Pancreas (tissue), 10 donors: ENCODE data around the gene NTHL1. TPM values are rescaled to one million over a fixed set of nuclear protein-coding genes. Genes with fewer than 3 reads are reported as not detected.

Source experiments
- ATAC-seq, 4 donors: fragments of 200-7000 bp; cut with Tn5 transposase; one replicate each; pipeline versions ENCODE4 v1.8.0 to v1.9.1; 2020; ENCODE audit warnings: mild to moderate bottlenecking in 4 of 4, moderate library complexity in 4 of 4
- DNase-seq, 6 donors: peaks; one replicate each; pipeline ENCODE4 v3.0.0-alpha.2; 2020
- FAIRE-seq: peaks from 2 replicates; lab custom pipeline; 2012; peaks lifted over from hg19 to GRCh38; lab: Jason Lieb, UNC
- H3K27ac ChIP-seq, 4 donors: fragments of 200-600 bp; sonication (generic); 1 replicate in 3 of 4; 2 replicates in 1 of 4; pipeline versions ENCODE4 v1.5.0 to v1.8.0; 2020
- H3K27me3 ChIP-seq, 4 donors: fragments of 200-600 bp; one replicate each; pipeline ENCODE4 v1.8.0; 2021
- H3K36me3 ChIP-seq, 3 donors: fragments of 200-600 bp; sonication (generic) in 1 of 3; one replicate each; pipeline versions ENCODE4 v1.5.0 to v1.8.0; 2020 to 2021
- H3K4me1 ChIP-seq, 3 donors: fragments of 200-600 bp; one replicate each; pipeline ENCODE4 v1.8.0; 2021
- H3K4me3 ChIP-seq, 4 donors: fragments of 200-600 bp; sonication (generic) in 2 of 4; one replicate each; pipeline versions ENCODE4 v1.5.0 to v1.8.0; 2020 to 2021
- H3K9me3 ChIP-seq, 4 donors: fragments of 200-600 bp; one replicate each; pipeline ENCODE4 v1.8.0; 2021
- CTCF ChIP-seq, 4 donors: fragments of 200-600 bp; sonication (generic) in 3 of 4; IDR thresholded peaks; one replicate each; pipeline versions ENCODE4 v1.5.0 to v1.8.0; 2021; ENCODE audit warnings: antibody characterized with exemption in 4 of 4
- WGBS, 2 donors: extraction: QIAGEN DNeasy Blood & Tissue Kit; methylation state at CpG; one replicate each; pipeline ENCODE4 v1.1.7; 2013; 5-methylcytosine and 5-hydroxymethylcytosine counted together
- intact Hi-C, 3 donors: fragments of 100-400 bp; cut with DNase I; formaldehyde crosslinking; loops; one replicate each; pipeline versions ENCODE4 v1.11.1 to v1.14.2; 2022
- polyA plus RNA-seq, 2 donors: library from polyadenylated mRNA; stranded (reverse); fragments of 200-250 nt; gene quantifications; one replicate each; pipeline ENCODE4 v1.2.3, GENCODE V29; 2013
- total RNA-seq, 6 donors: library from RNA; stranded (reverse); fragmentation: NEBNext Ultra II Directional in 4 of 6; extraction: Animal tissue kit (Norgen Biotek cat#: 25700) in 4 of 6; gene quantifications; one replicate each; pipeline versions ENCODE4 v1.2.1 to v1.2.4, GENCODE V29; 2021 to 2023
- donor health status: healthy with polysubstance abuse.
- donor health status: DM: no; HTN: no; CAD: no; lungs with moderate emphysema.
- donor health status: DM: no; HTN: no; CAD: no.
- donor health status: control.
- donor health status: control.
- donor health status: Bipolar disorder and iron deficiency.
- donor health status: DM: yes; HTN: yes; CAD: no.
- donor health status: DM: no; HTN: no; CAD: no.
- donor health status: DM: no; HTN: no; CAD: no.
- donor health status: DM: yes; HTN: yes; CAD: no.

The NTHL1 gene
- total and polyA plus RNA-seq, 8 donors = 5.2 to 22.8 (median 8.9) TPM

GRCh38 chr16:1999866-2000514 is 47.6 kb downstream of the NTHL1 start:
- FAIRE-seq (no peak), DNase-seq (peak in 4 of 6 donors; percentile 16 to 79 (median 46)), ATAC-seq (no peak)
- no peaks in the 10 kb centered on the region for H3K9me3 ChIP-seq
- H3K36me3 ChIP-seq = peaks cover 19 to 64% (median 39%) of the 10 kb centered on the region in 3 donors
- no peak for TF ChIP-seq CTCF (IDR thresholded peaks at IDR 0.05)
- 88 to 90% methylated on average over 26 to 28 of the region's 28 CpGs for WGBS, 2 donors
- no peak overlapping the region for H3K27ac ChIP-seq
- H3K4me3 ChIP-seq = no peak overlapping the region
- intact Hi-C loops = no loop called here
- no peaks in the 10 kb centered on the region for H3K27me3 ChIP-seq
- peaks cover 9 to 15% (median 10%) of the 10 kb centered on the region in 3 donors for H3K4me1 ChIP-seq

- Histone ChIP-seq H3K9me3 (no peaks in the 10 kb centered on the region), H3K36me3 (peaks cover 19 to 64% (median 39%) of the 10 kb centered on the region in 3 donors), H3K27ac (no peak overlapping the region), H3K4me1 (peaks cover 2 to 6% (median 3%) of the 10 kb centered on the region in 3 donors), H3K27me3 (no peaks in the 10 kb centered on the region), H3K4me3 (no peak overlapping the region)
- no peak for FAIRE-seq
- intact Hi-C loops = no loop called here
- DNase-seq = peak in 5 of 6 donors; percentile 7 to 80 (median 39)
- 93% methylated on average over 30 to 39 of the region's 39 CpGs for WGBS, 2 donors
- TF ChIP-seq CTCF (IDR thresholded peaks at IDR 0.05) = no peak
- ATAC-seq = no peak
Observed at GRCh38 chr16:1998852-1999801, 48.5 kb downstream of the NTHL1 start.

- no peak for TF ChIP-seq CTCF (IDR thresholded peaks at IDR 0.05)
- Histone ChIP-seq H3K27ac (no peak overlapping the region), H3K9me3 (no peaks in the 10 kb centered on the region), H3K36me3 (peaks cover 19 to 64% (median 39%) of the 10 kb centered on the region in 3 donors), H3K27me3 (no peaks in the 10 kb centered on the region), H3K4me3 (no peak overlapping the region), H3K4me1 (no peaks in the 10 kb centered on the region)
- FAIRE-seq = no peak
- 93% methylated on average over 26 to 27 of the region's 27 CpGs for WGBS, 2 donors
- intact Hi-C loops = no loop called here
- DNase-seq = peak in 1 of 6 donors; percentile 10
- ATAC-seq = no peak
Observed at GRCh38 chr16:1998360-1998835, 49.2 kb downstream of the NTHL1 start.

GRCh38 chr16:1997494-1998359 is 49.9 kb downstream of the NTHL1 start:
- DNase-seq (peak in 3 of 6 donors; percentile 33 to 70 (median 49)), ATAC-seq (peak in 1 of 4 donors; percentile 20), FAIRE-seq (no peak)
- WGBS, 2 donors = 87 to 89% methylated on average over 26 of the region's 26 CpGs
- no peaks in the 10 kb centered on the region for H3K9me3 ChIP-seq
- TF ChIP-seq CTCF (IDR thresholded peaks at IDR 0.05) = no peak
- intact Hi-C loops = no loop called here
- H3K4me1 ChIP-seq = no peaks in the 10 kb centered on the region
- peaks cover 19 to 57% (median 32%) of the 10 kb centered on the region in 3 donors for H3K36me3 ChIP-seq
- H3K27ac ChIP-seq = no peak overlapping the region
- no peaks in the 10 kb centered on the region for H3K27me3 ChIP-seq
- H3K4me3 ChIP-seq = no peak overlapping the region
